HepG2 (cell line): ENCODE measurements around the gene CEP164. TPM values are rescaled to one million over a fixed set of nuclear protein-coding genes. Genes with fewer than 3 reads are reported as not detected.

Experiments used
- ATAC-seq: fragments of 200-7000 bp; cut with Tn5 transposase; 3 replicates; pipeline ENCODE4 v1.9.1; 2020; ENCODE audit warnings: mild to moderate bottlenecking, moderate library complexity
- BruUV-seq: library from RNA; stranded (reverse); fragments of 400-500 nt; replicated peaks from 2 replicates; lab custom pipeline; 2021; lab: Mats Ljungman, UMichigan
- CTCF ChIA-PET: fragments of 300-600 bp; formaldehyde crosslinking; extraction: SDS; loops from one replicate; lab custom pipeline; 2021; ENCODE audit warnings: low total read pairs, inconsistent platforms, low intra/inter-chr PET ratio; lab: Yijun Ruan, JAX
- POLR2A ChIA-PET: fragments of 350-600 bp; sonication (Branson Sonifier 250); formaldehyde crosslinking; loops from one replicate; lab custom pipeline; 2020; ENCODE audit warnings: antibody characterized with exemption, inconsistent platforms; lab: Yijun Ruan, JAX
- DNase-seq: peaks from one replicate; pipeline ENCODE4 v3.0.0-alpha.2; 2015; ENCODE audit warnings: low spot score
- FAIRE-seq: peaks from 3 replicates; lab custom pipeline; 2011; peaks lifted over from hg19 to GRCh38; lab: Jason Lieb, UNC
- H2AFZ ChIP-seq: one replicate; pipeline ENCODE4 v1.6.1; 2011; ENCODE audit warnings: low read length, inconsistent platforms
- H3K27ac ChIP-seq: fragments of 300-600 bp; 3 replicates; pipeline ENCODE4 v1.8.0; 2011; ENCODE audit warnings: mixed run types, mild to moderate bottlenecking, mixed read lengths, low read length, inconsistent platforms; ENCODE audit not compliant: insufficient read depth; ENCODE audit errors: extremely low read length
- H3K27me3 ChIP-seq, 2 experiments: fragments of 200-600 bp in 1 of 2; 2 replicates in 1 of 2; 3 replicates in 1 of 2; pipeline versions ENCODE4 v1.6.0 to v1.8.0; 2011; ENCODE audit warnings: low read length in 2 of 2, mild to moderate bottlenecking in 2 of 2, moderate library complexity in 2 of 2, inconsistent platforms in 1 of 2; ENCODE audit not compliant: insufficient read depth in 2 of 2, control insufficient read depth in 1 of 2
- H3K36me3 ChIP-seq, 2 experiments: fragments of 200-600 bp in 1 of 2; replicated peaks in 1 of 2; 2 replicates in 1 of 2; 3 replicates in 1 of 2; pipeline versions ENCODE4 v1.5.1 to v1.8.0; 2011; ENCODE audit warnings: low read length in 2 of 2, inconsistent platforms in 1 of 2; ENCODE audit not compliant: insufficient read depth in 2 of 2, control insufficient read depth in 1 of 2
- H3K4me1 ChIP-seq: 2 replicates; pipeline ENCODE4 v1.5.1; 2012; ENCODE audit warnings: low read length, inconsistent platforms; ENCODE audit not compliant: insufficient read depth
- H3K4me2 ChIP-seq: 2 replicates; pipeline ENCODE4 v1.6.0; 2011; ENCODE audit warnings: low read depth, low read length, inconsistent platforms
- H3K4me3 ChIP-seq, 3 experiments: fragments of 200-600 bp in 1 of 3; sonication (generic), shearing (Covaris generic) in 1 of 3; replicated peaks in 1 of 3; 2 replicates each; pipeline ENCODE4 v1.5.1; 2011 to 2016; ENCODE audit warnings: low read length in 3 of 3, inconsistent platforms in 2 of 3, low read depth in 2 of 3, mild to moderate bottlenecking in 2 of 3, control low read depth in 1 of 3, mixed read lengths in 1 of 3; ENCODE audit not compliant: insufficient read depth in 1 of 3
- H3K79me2 ChIP-seq: one replicate; pipeline ENCODE4 v1.6.1; 2011; ENCODE audit warnings: low read length, inconsistent platforms; ENCODE audit not compliant: insufficient read depth
- H3K9ac ChIP-seq: 2 replicates; pipeline ENCODE4 v1.6.0; 2011; ENCODE audit warnings: mild to moderate bottlenecking, low read depth, low read length, inconsistent platforms; ENCODE audit not compliant: insufficient read depth
- H3K9me3 ChIP-seq: 2 replicates; pipeline ENCODE4 v1.5.1; 2012; ENCODE audit warnings: mild to moderate bottlenecking, low read length
- H4K20me1 ChIP-seq: 2 replicates; pipeline ENCODE4 v1.6.0; 2011; ENCODE audit warnings: inconsistent platforms, mild to moderate bottlenecking, low read length, moderate library complexity; ENCODE audit not compliant: insufficient read depth
- ATF5 ChIP-seq: sonication (generic); formaldehyde crosslinking; IDR thresholded peaks from 2 replicates; pipeline ENCODE4 v1.4.0; 2020; ENCODE audit warnings: mild to moderate bottlenecking, low read depth, missing genetic modification reagents
- KLF13 ChIP-seq: sonication (generic); formaldehyde crosslinking; IDR thresholded peaks from 2 replicates; pipeline ENCODE4 v1.4.0; 2020; ENCODE audit warnings: mild to moderate bottlenecking, missing genetic modification reagents
- NAIF1 ChIP-seq: sonication (generic); formaldehyde crosslinking; IDR thresholded peaks from 2 replicates; pipeline ENCODE4 v1.5.0; 2020; ENCODE audit warnings: mild to moderate bottlenecking, missing genetic modification reagents, borderline replicate concordance
- ONECUT2 ChIP-seq: sonication (generic); formaldehyde crosslinking; IDR thresholded peaks from 2 replicates; pipeline ENCODE4 v1.4.0; 2020; ENCODE audit warnings: missing genetic modification reagents
- RARA ChIP-seq: IDR thresholded peaks from 2 replicates; pipeline ENCODE4 v1.6.1; 2016; ENCODE audit warnings: missing genetic modification reagents, missing compliant biosample characterization
- SALL2 ChIP-seq: sonication (generic); formaldehyde crosslinking; IDR thresholded peaks from 2 replicates; pipeline ENCODE4 v1.8.1; 2023; ENCODE audit warnings: mild to moderate bottlenecking, missing genetic modification reagents, inconsistent platforms
- SPEN ChIP-seq: sonication (generic); formaldehyde crosslinking; IDR thresholded peaks from 2 replicates; pipeline ENCODE4 v1.5.1; 2020; ENCODE audit warnings: low read depth, mild to moderate bottlenecking, missing genetic modification reagents
- ZBTB7B ChIP-seq: sonication (generic); formaldehyde crosslinking; IDR thresholded peaks from 2 replicates; pipeline ENCODE4 v1.4.0; 2020; ENCODE audit warnings: missing genetic modification reagents
- ZFYVE20 ChIP-seq: sonication (generic); formaldehyde crosslinking; IDR thresholded peaks from 2 replicates; pipeline ENCODE4 v1.8.0; 2023; ENCODE audit warnings: low read depth, mild to moderate bottlenecking, moderate library complexity, missing genetic modification reagents, borderline replicate concordance
- ZNF264 ChIP-seq: sonication (generic); formaldehyde crosslinking; IDR thresholded peaks from 2 replicates; pipeline ENCODE4 v1.4.0; 2020; ENCODE audit warnings: missing genetic modification reagents
- ZNF460 ChIP-seq: sonication (generic); formaldehyde crosslinking; IDR thresholded peaks from 2 replicates; pipeline ENCODE4 v1.5.1; 2020; ENCODE audit warnings: missing genetic modification reagents, mild to moderate bottlenecking, borderline replicate concordance
- WGBS: methylation state at CpG from one replicate; pipeline ENCODE4 v1.1.6; 2017; ENCODE audit warnings: low lambda C conversion rate; 5-methylcytosine and 5-hydroxymethylcytosine counted together
- in situ Hi-C: cut with HindIII; loops from 2 replicates; pipeline ENCODE4 v1.10.0; 2017; ENCODE audit warnings: low pct_unique_long_range_greater_than_20kb; ENCODE audit not compliant: extremely low pct_ligation_motif_present
- intact Hi-C: fragments of 100-400 bp; cut with micrococcal nuclease; formaldehyde crosslinking; loops from one replicate; pipeline ENCODE4 v1.10.0; 2022; ENCODE audit not compliant: unreplicated experiment
- polyA plus RNA-seq, 8 experiments: library from polyadenylated mRNA; depleted of rRNA in 3 of 8; stranded (reverse) in 7 of 8; unstranded in 1 of 8; fragments of >200 nt; fragmentation: Illumina TruSeq in 4 of 8; extraction: Trizol in 4 of 8; gene quantifications; 2 replicates each; pipeline versions ENCODE4 v1.2.1 to v1.2.3, GENCODE V29; 2011 to 2016; ENCODE audit warnings: low read depth in 4 of 8, missing spikeins in 1 of 8, mixed read lengths in 1 of 8; ENCODE audit not compliant: insufficient read depth in 1 of 8
- total RNA-seq, 5 experiments: library from RNA; depleted of rRNA; stranded (reverse); fragments of >200 nt; fragmentation: Illumina TruSeq; extraction: Trizol; gene quantifications; 2 replicates each; pipeline ENCODE4 v1.2.3, GENCODE V29; 2016; ENCODE audit warnings: low read depth in 1 of 5
- TF ChIP-seq, protein P1 (sequence below): sonication (generic); formaldehyde crosslinking; IDR thresholded peaks from 2 replicates; pipeline ENCODE4 v1.4.0; 2020; ENCODE audit warnings: missing genetic modification reagents
- TF ChIP-seq, protein P2 (sequence below): sonication (generic); formaldehyde crosslinking; conservative IDR thresholded peaks from 2 replicates; pipeline ENCODE4 v1.4.0; 2020; ENCODE audit warnings: missing genetic modification reagents

The CEP164 gene
- total and polyA plus RNA-seq, 2 of the 13 experiments (the other 11 are each of a cell fraction or from before 2014, with no cell fraction given), result 11.4 to 15.2 TPM

- TF ChIP-seq SALL2 (no peak), ZNF264 (no peak), ATF5 (CRISPR knock-in tag) (0 out of 2 replicates have a peak, but pooled peaks have one; percentile 42), NAIF1 (CRISPR knock-in tag) (0 out of 2 replicates have a peak, but pooled peaks have one; percentile 7), KLF13 (no peak)
These were observed 839 bp downstream of the CEP164 start (continued) for GRCh38 chr11:117328375-117329010.

GRCh38 chr11:117332843-117333242 lies 5.2 kb downstream of the CEP164 start:
- no peaks in the 10 kb centered on the region; a peak in 1 of 5 replicates for H3K36me3 ChIP-seq
- no peak overlapping the region for H3K4me2 ChIP-seq
- DNase-seq (no peak), ATAC-seq (peak; percentile 27; the same call in 2 of the 3 replicates), FAIRE-seq (no peak)
- H3K4me1 ChIP-seq, result peaks cover 24% of the 10 kb centered on the region
- WGBS, result 50% methylated on average over 2 of the region's 2 CpGs
- no peak overlapping the region for H3K4me3 ChIP-seq
- TF ChIP-seq SPEN (CRISPR knock-in tag) (no peak), RARA (CRISPR knock-in tag) (peak; percentile 59; the same call in 1 of the 2 replicates), ZNF460 (CRISPR knock-in tag) (peak; percentile 56; the same call in 1 of the 2 replicates), ONECUT2 (CRISPR knock-in tag) (peak; percentile 68; the same call in 1 of the 2 replicates), ZFYVE20 (CRISPR knock-in tag) (no peak), ZBTB7B (CRISPR knock-in tag) (0 out of 2 replicates have a peak, but pooled peaks have one; percentile 23)
- TF ChIP-seq, protein P1, sequence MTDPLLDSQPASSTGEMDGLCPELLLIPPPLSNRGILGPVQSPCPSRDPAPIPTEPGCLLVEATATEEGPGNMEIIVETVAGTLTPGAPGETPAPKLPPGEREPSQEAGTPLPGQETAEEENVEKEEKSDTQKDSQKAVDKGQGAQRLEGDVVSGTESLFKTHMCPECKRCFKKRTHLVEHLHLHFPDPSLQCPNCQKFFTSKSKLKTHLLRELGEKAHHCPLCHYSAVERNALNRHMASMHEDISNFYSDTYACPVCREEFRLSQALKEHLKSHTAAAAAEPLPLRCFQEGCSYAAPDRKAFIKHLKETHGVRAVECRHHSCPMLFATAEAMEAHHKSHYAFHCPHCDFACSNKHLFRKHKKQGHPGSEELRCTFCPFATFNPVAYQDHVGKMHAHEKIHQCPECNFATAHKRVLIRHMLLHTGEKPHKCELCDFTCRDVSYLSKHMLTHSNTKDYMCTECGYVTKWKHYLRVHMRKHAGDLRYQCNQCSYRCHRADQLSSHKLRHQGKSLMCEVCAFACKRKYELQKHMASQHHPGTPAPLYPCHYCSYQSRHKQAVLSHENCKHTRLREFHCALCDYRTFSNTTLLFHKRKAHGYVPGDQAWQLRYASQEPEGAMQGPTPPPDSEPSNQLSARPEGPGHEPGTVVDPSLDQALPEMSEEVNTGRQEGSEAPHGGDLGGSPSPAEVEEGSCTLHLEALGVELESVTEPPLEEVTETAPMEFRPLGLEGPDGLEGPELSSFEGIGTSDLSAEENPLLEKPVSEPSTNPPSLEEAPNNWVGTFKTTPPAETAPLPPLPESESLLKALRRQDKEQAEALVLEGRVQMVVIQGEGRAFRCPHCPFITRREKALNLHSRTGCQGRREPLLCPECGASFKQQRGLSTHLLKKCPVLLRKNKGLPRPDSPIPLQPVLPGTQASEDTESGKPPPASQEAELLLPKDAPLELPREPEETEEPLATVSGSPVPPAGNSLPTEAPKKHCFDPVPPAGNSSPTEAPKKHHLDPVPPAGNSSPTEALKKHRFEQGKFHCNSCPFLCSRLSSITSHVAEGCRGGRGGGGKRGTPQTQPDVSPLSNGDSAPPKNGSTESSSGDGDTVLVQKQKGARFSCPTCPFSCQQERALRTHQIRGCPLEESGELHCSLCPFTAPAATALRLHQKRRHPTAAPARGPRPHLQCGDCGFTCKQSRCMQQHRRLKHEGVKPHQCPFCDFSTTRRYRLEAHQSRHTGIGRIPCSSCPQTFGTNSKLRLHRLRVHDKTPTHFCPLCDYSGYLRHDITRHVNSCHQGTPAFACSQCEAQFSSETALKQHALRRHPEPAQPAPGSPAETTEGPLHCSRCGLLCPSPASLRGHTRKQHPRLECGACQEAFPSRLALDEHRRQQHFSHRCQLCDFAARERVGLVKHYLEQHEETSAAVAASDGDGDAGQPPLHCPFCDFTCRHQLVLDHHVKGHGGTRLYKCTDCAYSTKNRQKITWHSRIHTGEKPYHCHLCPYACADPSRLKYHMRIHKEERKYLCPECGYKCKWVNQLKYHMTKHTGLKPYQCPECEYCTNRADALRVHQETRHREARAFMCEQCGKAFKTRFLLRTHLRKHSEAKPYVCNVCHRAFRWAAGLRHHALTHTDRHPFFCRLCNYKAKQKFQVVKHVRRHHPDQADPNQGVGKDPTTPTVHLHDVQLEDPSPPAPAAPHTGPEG (CRISPR knock-in tag), result no peak
- TF ChIP-seq, protein P2, sequence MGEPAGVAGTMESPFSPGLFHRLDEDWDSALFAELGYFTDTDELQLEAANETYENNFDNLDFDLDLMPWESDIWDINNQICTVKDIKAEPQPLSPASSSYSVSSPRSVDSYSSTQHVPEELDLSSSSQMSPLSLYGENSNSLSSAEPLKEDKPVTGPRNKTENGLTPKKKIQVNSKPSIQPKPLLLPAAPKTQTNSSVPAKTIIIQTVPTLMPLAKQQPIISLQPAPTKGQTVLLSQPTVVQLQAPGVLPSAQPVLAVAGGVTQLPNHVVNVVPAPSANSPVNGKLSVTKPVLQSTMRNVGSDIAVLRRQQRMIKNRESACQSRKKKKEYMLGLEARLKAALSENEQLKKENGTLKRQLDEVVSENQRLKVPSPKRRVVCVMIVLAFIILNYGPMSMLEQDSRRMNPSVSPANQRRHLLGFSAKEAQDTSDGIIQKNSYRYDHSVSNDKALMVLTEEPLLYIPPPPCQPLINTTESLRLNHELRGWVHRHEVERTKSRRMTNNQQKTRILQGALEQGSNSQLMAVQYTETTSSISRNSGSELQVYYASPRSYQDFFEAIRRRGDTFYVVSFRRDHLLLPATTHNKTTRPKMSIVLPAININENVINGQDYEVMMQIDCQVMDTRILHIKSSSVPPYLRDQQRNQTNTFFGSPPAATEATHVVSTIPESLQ (CRISPR knock-in tag), result no peak
- no peak overlapping the region for H3K27ac ChIP-seq
- H3K79me2 ChIP-seq, result no peaks in the 10 kb centered on the region
- H2AFZ ChIP-seq, result no peak overlapping the region
- intact Hi-C loops, result no loop called here
- ChIA-PET CTCF (no interaction called here), POLR2A (no interaction called here)
- H4K20me1 ChIP-seq, result no peaks in the 10 kb centered on the region
- no peaks in the 10 kb centered on the region; a peak in 1 of 5 replicates for H3K27me3 ChIP-seq
- in situ Hi-C loops, result no loop called here
- H3K9me3 ChIP-seq, result no peaks in the 10 kb centered on the region
- H3K9ac ChIP-seq, result no peak overlapping the region
- no TSS peak for BruUV-seq
